Muscle layer of colon (tissue), 2 donors: ENCODE results near the gene FRG2.
A peak's percentile ranks its signal among the peaks of the same experiment; 100 is the strongest.
"Not testable (repeated sequence)": the region's sequence is repeated elsewhere in the genome, so short reads cannot be mapped to it uniquely, and the experiment has no call there.

ENCODE experiments used
- H3K27ac ChIP-seq: one replicate; pipeline ENCODE4 v1.7.0; 2013; ENCODE audit warnings: low read depth, mild to moderate bottlenecking, low read length, moderate library complexity
- H3K27me3 ChIP-seq, 2 donors: one replicate each; pipeline ENCODE4 v1.7.0; 2013; ENCODE audit warnings: low read length in 2 of 2, mild to moderate bottlenecking in 2 of 2; ENCODE audit not compliant: insufficient read depth in 2 of 2, control insufficient read depth in 1 of 2
- H3K36me3 ChIP-seq: one replicate; pipeline ENCODE4 v1.7.0; 2013; ENCODE audit warnings: mild to moderate bottlenecking, low read length; ENCODE audit not compliant: insufficient read depth
- H3K4me1 ChIP-seq: one replicate; pipeline ENCODE4 v1.7.0; 2013; ENCODE audit warnings: mild to moderate bottlenecking, low read length; ENCODE audit not compliant: insufficient read depth
- H3K4me3 ChIP-seq, 2 donors: one replicate each; pipeline ENCODE4 v1.7.0; 2013; ENCODE audit warnings: low read length in 2 of 2, low read depth in 1 of 2, mild to moderate bottlenecking in 1 of 2, moderate library complexity in 1 of 2
- H3K9ac ChIP-seq: one replicate; pipeline ENCODE4 v1.7.0; 2013; ENCODE audit warnings: low read length
- H3K9me3 ChIP-seq: one replicate; pipeline ENCODE4 v1.7.0; 2013; ENCODE audit warnings: mild to moderate bottlenecking, low read length
- donor health status: abdominal sarcoma.
- donor health status: Adenocarcinoma of cecum.

FRG2 gene

GRCh38 chr4:190021973-190022372 is 5.1 kb downstream of the FRG2 start:
- peaks cover 17 to 52% of the 10 kb centered on the region in 2 donors for H3K27me3 ChIP-seq
- not testable (repeated sequence) for H3K4me1 ChIP-seq, H3K36me3 ChIP-seq, H3K9ac ChIP-seq, H3K9me3 ChIP-seq, H3K27ac ChIP-seq, H3K4me3 ChIP-seq

GRCh38 chr4:190020790-190021717 is 6.0 kb downstream of the FRG2 start:
- H3K9me3 ChIP-seq, result no peaks in the 10 kb centered on the region
- H3K27ac ChIP-seq, result no peak overlapping the region
- peaks cover 17 to 60% of the 10 kb centered on the region in 2 donors for H3K27me3 ChIP-seq
- H3K9ac ChIP-seq, result no peak overlapping the region
- H3K4me1 ChIP-seq, result peaks cover 4% of the 10 kb centered on the region
- H3K36me3 ChIP-seq, result no peaks in the 10 kb centered on the region
- peak overlapping the region; percentile 14 to 27 for H3K4me3 ChIP-seq

- not testable (repeated sequence) for H3K4me1 ChIP-seq, H3K36me3 ChIP-seq, H3K9ac ChIP-seq, H3K27ac ChIP-seq, H3K4me3 ChIP-seq, H3K9me3 ChIP-seq
- H3K27me3 ChIP-seq, result peaks cover 17 to 71% of the 10 kb centered on the region in 2 donors
Measured at GRCh38 chr4:190019859-190020463, 7.1 kb downstream of the FRG2 start.

- Histone ChIP-seq H3K9ac (no peak overlapping the region), H3K4me3 (no peak overlapping the region), H3K36me3 (no peaks in the 10 kb centered on the region), H3K9me3 (no peaks in the 10 kb centered on the region), H3K4me1 (peaks cover 4% of the 10 kb centered on the region), H3K27ac (no peak overlapping the region), H3K27me3 (peaks cover 17 to 76% of the 10 kb centered on the region in 2 donors)
Measured at GRCh38 chr4:190019023-190019858, 7.8 kb downstream of the FRG2 start.

- Histone ChIP-seq H3K27me3 (peaks cover 17 to 76% of the 10 kb centered on the region in 2 donors), H3K9me3 (no peaks in the 10 kb centered on the region), H3K27ac (no peak overlapping the region), H3K4me1 (peaks cover 4% of the 10 kb centered on the region), H3K9ac (no peak overlapping the region), H3K4me3 (no peak overlapping the region), H3K36me3 (no peaks in the 10 kb centered on the region)
Measured at GRCh38 chr4:190018201-190018920, 8.7 kb downstream of the FRG2 start.

GRCh38 chr4:190017357-190018200 is 9.5 kb downstream of the FRG2 start:
- Histone ChIP-seq H3K4me3 (no peak overlapping the region), H3K9me3 (no peaks in the 10 kb centered on the region), H3K27me3 (peaks cover 17 to 78% of the 10 kb centered on the region in 2 donors), H3K27ac (no peak overlapping the region), H3K4me1 (peaks cover 4% of the 10 kb centered on the region), H3K9ac (no peak overlapping the region), H3K36me3 (no peaks in the 10 kb centered on the region)

GRCh38 chr4:190016369-190017289 is 10.4 kb downstream of the FRG2 start:
- H3K9me3 ChIP-seq, result no peaks in the 10 kb centered on the region
- H3K4me1 ChIP-seq, result peaks cover 4% of the 10 kb centered on the region
- H3K36me3 ChIP-seq, result no peaks in the 10 kb centered on the region
- H3K9ac ChIP-seq, result no peak overlapping the region
- peaks cover 17 to 78% of the 10 kb centered on the region in 2 donors for H3K27me3 ChIP-seq
- no peak overlapping the region for H3K27ac ChIP-seq
- no peak overlapping the region for H3K4me3 ChIP-seq

GRCh38 chr4:190015538-190016368 is 11.3 kb downstream of the FRG2 start:
- H3K4me1 ChIP-seq, result peaks cover 4% of the 10 kb centered on the region
- no peaks in the 10 kb centered on the region for H3K36me3 ChIP-seq
- no peak overlapping the region for H3K27ac ChIP-seq
- peaks cover 15 to 69% of the 10 kb centered on the region in 2 donors for H3K27me3 ChIP-seq
- H3K9me3 ChIP-seq, result no peaks in the 10 kb centered on the region
- H3K9ac ChIP-seq, result no peak overlapping the region
- H3K4me3 ChIP-seq, result no peak overlapping the region
